ENCODE data around the gene GLUD1.
"Not testable (repeated sequence)": the region's sequence is repeated elsewhere in the genome, so short reads cannot be mapped to it uniquely, and the experiment has no call there.

Gene GLUD1

DNA sequence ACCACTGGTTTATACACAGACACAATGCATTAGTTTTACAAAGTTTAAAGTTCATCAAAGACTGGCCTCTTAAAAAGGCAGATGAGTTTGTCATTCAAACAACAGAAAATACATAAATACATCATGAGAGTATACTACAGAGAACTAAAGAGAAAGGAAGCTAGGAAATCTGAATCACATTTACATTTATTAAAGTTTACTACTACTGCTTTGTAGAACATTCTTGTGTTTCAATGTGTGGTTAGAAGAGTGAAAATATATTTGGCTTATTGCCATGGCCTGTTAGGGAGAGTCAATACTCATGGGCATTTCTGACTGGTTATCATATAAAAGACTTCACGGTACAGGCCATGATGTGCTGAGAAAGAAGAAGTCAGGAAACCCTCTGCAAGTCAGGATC, 87.5 kb downstream of the GLUD1 start:
- not testable (repeated sequence) for DNase-seq (ENCODE audit: extremely low read depth in 1 of 2, low read depth in 1 of 2)

DNA sequence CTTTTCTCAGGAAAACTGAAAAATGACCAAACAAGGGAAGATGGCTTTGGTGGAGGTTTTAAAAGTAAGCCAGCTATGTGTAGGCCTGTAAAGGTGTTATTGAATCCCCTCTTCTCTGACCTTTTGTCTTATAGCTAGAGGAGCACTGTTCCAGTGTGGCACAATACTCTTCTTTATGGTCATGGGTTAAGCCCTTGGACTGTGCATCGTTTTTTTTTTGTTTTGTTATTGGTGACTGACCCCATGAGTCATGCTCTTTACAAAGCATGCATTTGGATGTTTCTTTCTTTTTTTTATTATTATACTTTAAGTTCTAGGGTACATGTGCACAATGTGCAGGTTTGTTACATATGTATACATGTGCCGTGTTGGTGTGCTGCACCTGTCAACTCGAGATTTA, 94.2 kb downstream of the GLUD1 start:
- no peak for DNase-seq (ENCODE audit: extremely low read depth in 1 of 2, low read depth in 1 of 2)
